Activated CD8-positive, alpha-beta T cell treated with anti-CD3 and anti-CD28 coated beads for 36 hours (primary cell): ENCODE results near the gene SUGCT. TPM values are rescaled to one million over a fixed set of nuclear protein-coding genes. Genes with fewer than 3 reads are reported as not detected.

Experiments used
- ATAC-seq: fragments of 200-7000 bp; cut with Tn5 transposase; one replicate; pipeline ENCODE4 v1.10.0; 2021; ENCODE audit warnings: mild to moderate bottlenecking, moderate library complexity
- CTCF ChIA-PET: fragments of 350-600 bp; sonication (Branson Sonifier 250); formaldehyde crosslinking; loops from one replicate; lab custom pipeline; 2021; ENCODE audit warnings: antibody characterized with exemption; lab: Charles Lee
- POLR2A ChIA-PET: fragments of 350-600 bp; sonication (Branson Sonifier 250); formaldehyde crosslinking; loops from one replicate; lab custom pipeline; 2021; ENCODE audit warnings: antibody characterized with exemption; lab: Charles Lee
- DNase-seq: peaks from one replicate; pipeline ENCODE4 v3.0.0-alpha.2; 2020
- H3K27ac Mint-ChIP-seq: one replicate; pipeline ENCODE4 v1.8.0; 2021; ENCODE audit warnings: mild to moderate bottlenecking, mixed read lengths
- H3K27me3 Mint-ChIP-seq: one replicate; pipeline ENCODE4 v1.8.0; 2021; ENCODE audit warnings: mixed read lengths
- H3K36me3 Mint-ChIP-seq: one replicate; pipeline ENCODE4 v1.8.0; 2021; ENCODE audit warnings: low read depth, mixed read lengths
- H3K4me1 Mint-ChIP-seq: one replicate; pipeline ENCODE4 v1.8.0; 2021; ENCODE audit warnings: low read depth, mixed read lengths
- H3K4me3 Mint-ChIP-seq: one replicate; pipeline ENCODE4 v1.8.0; 2021; ENCODE audit warnings: mild to moderate bottlenecking, moderate library complexity, mixed read lengths
- H3K9me3 Mint-ChIP-seq: one replicate; pipeline ENCODE4 v1.8.0; 2021; ENCODE audit warnings: mixed read lengths
- intact Hi-C: fragments of 100-400 bp; cut with micrococcal nuclease; formaldehyde crosslinking; loops from one replicate; pipeline ENCODE4 v1.10.0; 2022
- total RNA-seq, 2 experiments: library from RNA; stranded (reverse); gene quantifications; one replicate each; pipeline ENCODE4 v1.2.3, GENCODE V29; 2021
- TF ChIP-seq, protein P1 (sequence below): fragments of 200-600 bp; IDR thresholded peaks from one replicate; pipeline ENCODE4 v1.8.0; 2022; ENCODE audit warnings: antibody characterized with exemption, mild to moderate bottlenecking

The SUGCT gene
- total RNA-seq, 2 experiments from 2014 or later = 1.6 to 2.0 TPM

DNA sequence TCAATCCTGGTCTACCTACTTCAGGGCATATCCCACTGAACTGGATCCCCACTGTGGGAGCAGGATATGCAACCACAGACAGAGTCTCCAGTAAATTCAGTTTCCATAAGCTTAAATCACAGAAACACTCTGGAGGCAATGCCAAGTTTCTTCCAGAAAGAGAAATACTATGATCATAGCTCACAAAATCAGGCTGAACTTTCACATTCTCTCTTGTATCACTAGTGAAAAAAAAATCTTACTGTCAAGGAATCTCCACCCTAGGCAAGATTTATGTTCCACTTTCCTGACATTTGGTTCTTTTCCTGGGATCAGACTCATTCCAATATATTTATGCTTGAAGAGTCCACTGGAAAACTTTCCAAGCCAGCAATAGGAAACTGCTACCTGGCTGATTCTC lies 749.0 kb downstream of the SUGCT start:
- CTCF ChIA-PET = no interaction called here
- no peak for DNase-seq

GRCh38 chr7:40884241-40884640 lies 749.4 kb downstream of the SUGCT start:
- TF ChIP-seq, protein P1, sequence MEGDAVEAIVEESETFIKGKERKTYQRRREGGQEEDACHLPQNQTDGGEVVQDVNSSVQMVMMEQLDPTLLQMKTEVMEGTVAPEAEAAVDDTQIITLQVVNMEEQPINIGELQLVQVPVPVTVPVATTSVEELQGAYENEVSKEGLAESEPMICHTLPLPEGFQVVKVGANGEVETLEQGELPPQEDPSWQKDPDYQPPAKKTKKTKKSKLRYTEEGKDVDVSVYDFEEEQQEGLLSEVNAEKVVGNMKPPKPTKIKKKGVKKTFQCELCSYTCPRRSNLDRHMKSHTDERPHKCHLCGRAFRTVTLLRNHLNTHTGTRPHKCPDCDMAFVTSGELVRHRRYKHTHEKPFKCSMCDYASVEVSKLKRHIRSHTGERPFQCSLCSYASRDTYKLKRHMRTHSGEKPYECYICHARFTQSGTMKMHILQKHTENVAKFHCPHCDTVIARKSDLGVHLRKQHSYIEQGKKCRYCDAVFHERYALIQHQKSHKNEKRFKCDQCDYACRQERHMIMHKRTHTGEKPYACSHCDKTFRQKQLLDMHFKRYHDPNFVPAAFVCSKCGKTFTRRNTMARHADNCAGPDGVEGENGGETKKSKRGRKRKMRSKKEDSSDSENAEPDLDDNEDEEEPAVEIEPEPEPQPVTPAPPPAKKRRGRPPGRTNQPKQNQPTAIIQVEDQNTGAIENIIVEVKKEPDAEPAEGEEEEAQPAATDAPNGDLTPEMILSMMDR = no peak
- no peaks in the 10 kb centered on the region for H3K36me3 Mint-ChIP-seq
- H3K9me3 Mint-ChIP-seq = no peaks in the 10 kb centered on the region
- H3K4me3 Mint-ChIP-seq = no peak overlapping the region
- H3K27ac Mint-ChIP-seq = no peak overlapping the region
- no peak for ATAC-seq
- H3K27me3 Mint-ChIP-seq = no peaks in the 10 kb centered on the region
- CTCF ChIA-PET = no interaction called here
- no peak for DNase-seq
- no peaks in the 10 kb centered on the region for H3K4me1 Mint-ChIP-seq
- intact Hi-C loops = no loop called here
- POLR2A ChIA-PET = no interaction called here

More for the DNA sequence above, 749.0 kb downstream of the SUGCT start:
- Mint-ChIP-seq H3K4me3 (no peak overlapping the region), H3K9me3 (no peaks in the 10 kb centered on the region), H3K4me1 (no peaks in the 10 kb centered on the region), H3K36me3 (no peaks in the 10 kb centered on the region), H3K27ac (no peak overlapping the region), H3K27me3 (no peaks in the 10 kb centered on the region)
- intact Hi-C loops = no loop called here
- TF ChIP-seq, protein P1 = no peak
- POLR2A ChIA-PET = no interaction called here
- no peak for ATAC-seq

- Mint-ChIP-seq H3K9me3 (peaks cover 4% of the 10 kb centered on the region), H3K27ac (no peak overlapping the region), H3K4me1 (no peaks in the 10 kb centered on the region), H3K36me3 (no peaks in the 10 kb centered on the region), H3K4me3 (no peak overlapping the region), H3K27me3 (no peaks in the 10 kb centered on the region)
- intact Hi-C loops = no loop called here
- DNase-seq = no peak
- ChIA-PET POLR2A (no interaction called here), CTCF (no interaction called here)
- TF ChIP-seq, protein P1 = no peak
- ATAC-seq = no peak
Observed at GRCh38 chr7:40885503-40885902, 750.7 kb downstream of the SUGCT start.

- H3K4me1 Mint-ChIP-seq = no peaks in the 10 kb centered on the region
- no peaks in the 10 kb centered on the region for H3K27me3 Mint-ChIP-seq
- TF ChIP-seq, protein P1 = no peak
- ChIA-PET CTCF (no interaction called here), POLR2A (no interaction called here)
- H3K9me3 Mint-ChIP-seq = peaks cover 9% of the 10 kb centered on the region
- H3K4me3 Mint-ChIP-seq = no peak overlapping the region
- DNase-seq (no peak), ATAC-seq (no peak)
- H3K27ac Mint-ChIP-seq = no peak overlapping the region
- intact Hi-C loops = no loop called here
- no peaks in the 10 kb centered on the region for H3K36me3 Mint-ChIP-seq
Observed at GRCh38 chr7:40887099-40887498, 752.3 kb downstream of the SUGCT start.

DNA sequence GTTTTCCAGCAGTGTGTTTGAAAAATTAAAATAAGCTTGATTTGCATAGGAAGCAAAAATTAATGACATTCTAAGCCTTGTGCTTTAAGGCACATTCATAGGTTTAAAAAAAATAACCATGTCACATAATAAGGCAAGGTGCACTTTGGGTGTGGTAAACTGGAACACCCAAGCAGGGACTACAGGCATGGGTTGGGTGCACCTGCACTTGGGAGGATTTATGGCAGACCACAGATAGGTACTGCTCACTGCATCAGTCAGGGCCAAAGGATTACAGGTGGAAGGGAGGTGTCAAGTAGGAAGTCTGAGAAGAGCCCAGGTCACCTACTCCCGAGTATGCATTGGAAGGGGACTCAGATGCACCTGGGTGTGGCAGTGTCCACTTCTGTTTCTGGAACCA lies 753.7 kb downstream of the SUGCT start:
- CTCF ChIA-PET = no interaction called here
- H3K4me1 Mint-ChIP-seq = no peaks in the 10 kb centered on the region
- intact Hi-C loops = no loop called here
- no peak overlapping the region for H3K27ac Mint-ChIP-seq
- H3K4me3 Mint-ChIP-seq = no peak overlapping the region
- ATAC-seq (no peak), DNase-seq (no peak)
- no peaks in the 10 kb centered on the region for H3K36me3 Mint-ChIP-seq
- H3K9me3 Mint-ChIP-seq = peaks cover 11% of the 10 kb centered on the region
- POLR2A ChIA-PET = no interaction called here
- TF ChIP-seq, protein P1 = no peak
- H3K27me3 Mint-ChIP-seq = no peaks in the 10 kb centered on the region
